Right atrium auricular region (tissue), 2 donors: ENCODE results near the gene CKS2. TPM values are rescaled to one million over a fixed set of nuclear protein-coding genes. Genes with fewer than 3 reads are reported as not detected.

Experiments
- DNase-seq: peaks from one replicate; pipeline ENCODE4 v3.0.0-alpha.2; 2019; ENCODE audit warnings: low spot score
- H3K27ac ChIP-seq, 2 donors: fragments of 200-600 bp; sonication (generic); 1 replicate in 1 of 2; 2 replicates in 1 of 2; pipeline ENCODE4 v1.5.1; 2016 to 2019
- H3K27me3 ChIP-seq, 2 donors: fragments of 200-600 bp; sonication (generic); one replicate each; pipeline versions ENCODE4 v1.5.1 to v1.6.0; 2017 to 2019
- H3K36me3 ChIP-seq: fragments of 200-600 bp; sonication (generic); one replicate; pipeline ENCODE4 v1.5.1; 2016
- H3K4me1 ChIP-seq, 2 donors: fragments of 200-600 bp; sonication (generic); one replicate each; pipeline versions ENCODE4 v1.5.1 to v1.6.0; 2017 to 2019
- H3K4me3 ChIP-seq, 2 donors: fragments of 200-600 bp; sonication (generic); 1 replicate in 1 of 2; 2 replicates in 1 of 2; pipeline ENCODE4 v1.5.1; 2017 to 2019; ENCODE audit warnings: mild to moderate bottlenecking in 1 of 2, moderate library complexity in 1 of 2
- H3K9me3 ChIP-seq, 2 donors: fragments of 200-600 bp; sonication (generic); one replicate each; pipeline ENCODE4 v1.5.1; 2019
- total RNA-seq, 2 donors: library from RNA; depleted of rRNA; stranded (reverse); fragments of >200 nt; gene quantifications; one replicate each; pipeline ENCODE4 v1.1.0, GENCODE V29; 2016
- TF ChIP-seq, protein P1 (sequence below), 2 donors: fragments of 200-600 bp; sonication (generic); IDR thresholded peaks; one replicate each; pipeline ENCODE4 v1.5.1; 2019; ENCODE audit warnings: antibody characterized with exemption in 2 of 2

CKS2 gene
- total RNA-seq, 2 donors from 2014 or later, result 7.4 to 10.6 TPM

DNA sequence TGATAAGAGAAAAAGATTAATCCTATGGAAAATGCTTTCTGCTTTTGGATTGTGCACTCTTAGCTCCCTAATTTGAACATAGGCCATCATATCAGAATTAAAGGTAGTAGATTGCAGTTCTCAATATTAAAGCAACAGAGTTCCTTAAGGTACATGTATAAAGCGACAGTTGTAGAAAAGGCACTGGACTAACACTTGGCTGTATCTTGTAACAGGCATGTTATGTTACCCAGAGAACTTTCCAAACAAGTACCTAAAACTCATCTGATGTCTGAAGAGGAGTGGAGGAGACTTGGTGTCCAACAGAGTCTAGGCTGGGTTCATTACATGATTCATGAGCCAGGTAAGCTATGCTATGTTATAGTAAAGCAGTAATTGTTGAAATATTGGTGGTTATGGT, 4.0 kb downstream of the CKS2 start:
- no peak overlapping the region for H3K4me3 ChIP-seq
- H3K4me1 ChIP-seq, result peaks cover 0 to 24% of the 10 kb centered on the region in 2 donors
- no peak for DNase-seq
- no peaks in the 10 kb centered on the region for H3K9me3 ChIP-seq
- H3K27me3 ChIP-seq, result no peaks in the 10 kb centered on the region
- TF ChIP-seq, protein P1, sequence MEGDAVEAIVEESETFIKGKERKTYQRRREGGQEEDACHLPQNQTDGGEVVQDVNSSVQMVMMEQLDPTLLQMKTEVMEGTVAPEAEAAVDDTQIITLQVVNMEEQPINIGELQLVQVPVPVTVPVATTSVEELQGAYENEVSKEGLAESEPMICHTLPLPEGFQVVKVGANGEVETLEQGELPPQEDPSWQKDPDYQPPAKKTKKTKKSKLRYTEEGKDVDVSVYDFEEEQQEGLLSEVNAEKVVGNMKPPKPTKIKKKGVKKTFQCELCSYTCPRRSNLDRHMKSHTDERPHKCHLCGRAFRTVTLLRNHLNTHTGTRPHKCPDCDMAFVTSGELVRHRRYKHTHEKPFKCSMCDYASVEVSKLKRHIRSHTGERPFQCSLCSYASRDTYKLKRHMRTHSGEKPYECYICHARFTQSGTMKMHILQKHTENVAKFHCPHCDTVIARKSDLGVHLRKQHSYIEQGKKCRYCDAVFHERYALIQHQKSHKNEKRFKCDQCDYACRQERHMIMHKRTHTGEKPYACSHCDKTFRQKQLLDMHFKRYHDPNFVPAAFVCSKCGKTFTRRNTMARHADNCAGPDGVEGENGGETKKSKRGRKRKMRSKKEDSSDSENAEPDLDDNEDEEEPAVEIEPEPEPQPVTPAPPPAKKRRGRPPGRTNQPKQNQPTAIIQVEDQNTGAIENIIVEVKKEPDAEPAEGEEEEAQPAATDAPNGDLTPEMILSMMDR (IDR thresholded peaks at IDR 0.05), result no peak
- H3K27ac ChIP-seq, result no peak overlapping the region
- H3K36me3 ChIP-seq, result no peaks in the 10 kb centered on the region

GRCh38 chr9:89315482-89315881, 4.5 kb downstream of the CKS2 start:
- H3K4me1 ChIP-seq, result peaks cover 0 to 26% of the 10 kb centered on the region in 2 donors
- no peak for DNase-seq
- no peak overlapping the region for H3K4me3 ChIP-seq

DNA sequence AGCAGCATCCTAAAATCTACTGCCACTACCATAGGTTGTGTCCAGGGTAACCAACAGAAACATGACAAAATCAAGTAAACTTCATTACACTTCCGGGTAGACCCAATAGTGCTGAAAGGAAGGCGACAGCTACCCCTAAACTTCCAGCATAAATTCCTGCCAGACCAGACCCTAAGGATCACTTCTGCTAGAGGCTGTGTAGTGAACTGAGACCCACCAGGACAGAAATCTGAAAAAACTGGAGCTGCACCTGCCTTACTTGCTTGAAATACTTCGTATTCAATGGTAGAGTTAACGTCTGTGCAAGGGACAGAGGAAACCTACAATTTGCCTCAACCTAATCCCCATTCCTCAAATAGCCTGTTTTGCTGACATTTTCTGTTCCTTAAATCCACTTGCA, 6.3 kb downstream of the CKS2 start:
- no peak for DNase-seq
- no peaks in the 10 kb centered on the region for H3K9me3 ChIP-seq
- peak overlapping the region in 1 of 2 donors; percentile 100 for H3K27ac ChIP-seq
- H3K36me3 ChIP-seq, result no peaks in the 10 kb centered on the region
- peaks cover 0 to 26% of the 10 kb centered on the region in 2 donors for H3K4me1 ChIP-seq
- no peak overlapping the region for H3K4me3 ChIP-seq
- TF ChIP-seq, protein P1 (IDR thresholded peaks at IDR 0.05), result no peak
- H3K27me3 ChIP-seq, result no peaks in the 10 kb centered on the region

More at GRCh38 chr9:89315482-89315881, 4.5 kb downstream of the CKS2 start:
- H3K36me3 ChIP-seq, result no peaks in the 10 kb centered on the region
- TF ChIP-seq, protein P1 (IDR thresholded peaks at IDR 0.05), result no peak
- no peaks in the 10 kb centered on the region for H3K9me3 ChIP-seq
- H3K27ac ChIP-seq, result no peak overlapping the region
- H3K27me3 ChIP-seq, result no peaks in the 10 kb centered on the region

DNA sequence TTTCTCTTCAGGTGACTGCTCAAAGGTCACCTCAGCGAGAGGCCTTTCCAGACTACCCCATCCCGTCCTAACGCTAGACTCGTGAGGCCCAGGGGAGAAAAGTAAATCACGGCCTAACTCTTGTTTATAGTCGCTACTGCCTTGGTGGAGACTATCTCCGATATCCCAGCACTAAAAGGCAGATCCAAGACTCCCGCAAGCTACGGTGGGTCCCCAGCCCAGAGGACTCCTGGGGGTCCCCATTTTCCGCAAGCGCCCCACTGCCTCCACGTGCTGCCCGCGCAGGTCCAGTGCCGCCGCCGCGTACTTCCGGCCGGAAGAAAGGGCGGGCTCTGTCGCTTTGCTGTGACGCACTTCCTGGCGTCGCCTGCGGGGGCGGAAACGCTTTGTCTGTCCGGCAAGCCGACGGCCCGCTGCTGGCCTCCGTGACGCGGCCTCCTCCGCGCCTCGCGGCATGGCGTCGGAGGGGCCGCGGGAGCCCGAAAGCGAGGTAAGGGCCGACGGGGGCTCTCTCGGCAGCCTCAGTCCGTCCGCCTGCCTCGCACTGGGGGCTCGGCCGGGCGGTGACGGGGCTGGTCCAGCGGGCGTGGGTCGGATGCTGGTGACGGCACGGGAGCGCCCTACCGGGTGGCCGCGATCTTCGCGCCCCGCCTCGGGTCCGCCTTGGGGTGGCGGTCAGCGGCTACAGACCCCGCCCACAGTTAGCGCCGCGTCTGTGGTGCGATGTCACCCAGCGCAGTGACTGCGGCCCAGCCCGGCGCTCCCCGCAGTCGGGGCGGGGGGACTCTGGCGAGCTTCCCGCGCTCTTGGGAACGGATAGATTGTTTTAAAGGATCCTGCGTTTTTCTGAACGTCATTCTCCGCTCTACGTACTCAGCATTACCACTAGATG, 7.4 kb downstream of the CKS2 start, which contains the start of gene SECISBP2:
Gene SECISBP2, plus strand, starts transcription at position 378 of the 892 bp plus-strand sequence. Its CDS starts 77 bp downstream, at position 455.
- peak within 1 kb of the TSS; percentile 78 to 83 for H3K4me3 ChIP-seq
- peak within 1 kb of the TSS; percentile 99 to 100 for H3K27ac ChIP-seq
- no peaks in the 10 kb centered on the region for H3K9me3 ChIP-seq
- peak; percentile 97 for DNase-seq
- TF ChIP-seq, protein P1 (IDR thresholded peaks at IDR 0.05), result peak in 1 of 2 donors; percentile 79
- no peaks in the 10 kb centered on the region for H3K27me3 ChIP-seq
- H3K36me3 ChIP-seq, result no peaks in the 10 kb centered on the region
- peaks cover 0 to 32% of the 10 kb centered on the region in 2 donors for H3K4me1 ChIP-seq

- Histone ChIP-seq H3K27me3 (no peaks in the 10 kb centered on the region), H3K27ac (peak overlapping the region; percentile 99 to 100), H3K4me1 (peaks cover 0 to 37% of the 10 kb centered on the region in 2 donors), H3K4me3 (peak overlapping the region; percentile 78 to 83), H3K9me3 (no peaks in the 10 kb centered on the region), H3K36me3 (no peaks in the 10 kb centered on the region)
- TF ChIP-seq, protein P1 (IDR thresholded peaks at IDR 0.05), result peak; percentile 9 to 65
- no peak for DNase-seq
These were observed 8.3 kb downstream of the CKS2 start for GRCh38 chr9:89319015-89319905.
